GM12878 (cell line): ENCODE measurements around the gene CCDC138. TPM values are rescaled to one million over a fixed set of nuclear protein-coding genes. Genes with fewer than 3 reads are reported as not detected.

Experiments
- ATAC-seq: fragments of 200-7000 bp; cut with Tn5 transposase; 3 replicates; pipeline ENCODE4 v1.9.1; 2020; ENCODE audit warnings: mild to moderate bottlenecking, moderate library complexity
- BruUV-seq: library from RNA; stranded (reverse); fragments of 400-500 nt; replicated peaks from 2 replicates; lab custom pipeline; 2021; lab: Mats Ljungman, UMichigan
- CTCF ChIA-PET: fragments of 300-600 bp; sonication (Branson Sonifier 250); formaldehyde crosslinking; extraction: SDS; loops from one replicate; lab custom pipeline; 2021; ENCODE audit warnings: inconsistent platforms; lab: Yijun Ruan, JAX
- POLR2A ChIA-PET: fragments of 350-600 bp; formaldehyde crosslinking; extraction: SDS; loops from one replicate; lab custom pipeline; 2021; ENCODE audit warnings: inconsistent platforms; lab: Charles Lee
- RAD21 ChIA-PET: fragments of 300-600 bp; sonication (Branson Sonifier 250); formaldehyde crosslinking; loops from one replicate; lab custom pipeline; 2023; ENCODE audit warnings: antibody characterized with exemption; ENCODE audit not compliant: unreplicated experiment; lab: Charles Lee
- SMC1A ChIA-PET: fragments of 300-600 bp; sonication (Branson Sonifier 250); formaldehyde crosslinking; loops from one replicate; lab custom pipeline; 2023; ENCODE audit not compliant: unreplicated experiment, uncharacterized antibody; lab: Charles Lee
- DNase-seq: peaks from one replicate; pipeline ENCODE4 v3.0.0-alpha.2; 2011; ENCODE audit warnings: low read depth, low spot score
- FAIRE-seq: peaks from 3 replicates; lab custom pipeline; 2011; peaks lifted over from hg19 to GRCh38; lab: Jason Lieb, UNC
- H2AFZ ChIP-seq: 2 replicates; pipeline ENCODE4 v1.6.0; 2011; ENCODE audit warnings: low read depth, low read length, control low read depth; ENCODE audit not compliant: control insufficient read depth
- H3K27ac ChIP-seq: 2 replicates; pipeline ENCODE4 v1.5.1; 2011; ENCODE audit warnings: control low read depth; ENCODE audit not compliant: control insufficient read depth, insufficient read depth
- H3K27me3 ChIP-seq, 2 experiments: replicated peaks in 1 of 2; 2 replicates each; pipeline versions ENCODE4 v1.6.0 to v1.6.1; 2011; ENCODE audit warnings: low read length in 1 of 2; ENCODE audit not compliant: control insufficient read depth in 2 of 2, insufficient read depth in 2 of 2
- H3K36me3 ChIP-seq, 2 experiments: 2 replicates each; pipeline ENCODE4 v1.5.1; 2011; ENCODE audit warnings: low read length in 1 of 2; ENCODE audit not compliant: control insufficient read depth in 2 of 2, insufficient read depth in 2 of 2
- H3K4me1 ChIP-seq: 2 replicates; pipeline ENCODE4 v1.6.1; 2011; ENCODE audit warnings: mild to moderate bottlenecking, low read length, moderate library complexity, mixed read lengths; ENCODE audit not compliant: control insufficient read depth, insufficient read depth
- H3K4me2 ChIP-seq: 2 replicates; pipeline ENCODE4 v1.6.0; 2011; ENCODE audit warnings: control low read depth; ENCODE audit not compliant: control insufficient read depth, insufficient read depth
- H3K4me3 ChIP-seq: fragments of 200-600 bp; sonication (generic); 2 replicates; pipeline ENCODE4 v1.5.1; 2016
- H3K79me2 ChIP-seq: 2 replicates; pipeline ENCODE4 v1.6.0; 2011; ENCODE audit warnings: low read length; ENCODE audit not compliant: control insufficient read depth, insufficient read depth
- H3K9ac ChIP-seq: 2 replicates; pipeline ENCODE4 v1.8.0; 2011; ENCODE audit warnings: low read length, control low read depth, mixed read lengths; ENCODE audit not compliant: control insufficient read depth, insufficient read depth
- H3K9me3 ChIP-seq: replicated peaks from 3 replicates; pipeline ENCODE4 v1.5.1; 2011; ENCODE audit warnings: mild to moderate bottlenecking, low read length; ENCODE audit not compliant: control insufficient read depth, insufficient read depth
- H4K20me1 ChIP-seq: 2 replicates; pipeline ENCODE4 v1.6.0; 2011; ENCODE audit not compliant: control insufficient read depth, insufficient read depth
- BMI1 ChIP-seq: fragments of 450-650 bp; IDR thresholded peaks from 2 replicates; pipeline ENCODE4 v1.6.1; 2016; ENCODE audit warnings: mild to moderate bottlenecking, moderate library complexity, borderline replicate concordance
- CHD2 ChIP-seq: IDR thresholded peaks from 2 replicates; pipeline ENCODE4 v1.6.1; 2011; ENCODE audit warnings: low read depth, low read length, improper control_type of control experiment, borderline replicate concordance
- CREM ChIP-seq: IDR thresholded peaks from 2 replicates; pipeline ENCODE4 v1.6.1; 2014; ENCODE audit warnings: antibody characterized with exemption, low read depth
- E2F4 ChIP-seq: IDR thresholded peaks from 2 replicates; pipeline ENCODE4 v1.6.1; 2012; ENCODE audit warnings: low read depth, low read length, improper control_type of control experiment
- EP300 ChIP-seq, 2 experiments: fragments of 150-350 bp in 1 of 2; IDR thresholded peaks; 2 replicates each; pipeline ENCODE4 v1.6.1; 2011 to 2012; ENCODE audit warnings: low read depth in 2 of 2, low read length in 2 of 2, borderline replicate concordance in 1 of 2, improper control_type of control experiment in 1 of 2, inconsistent platforms in 1 of 2; ENCODE audit not compliant: control insufficient read depth in 1 of 2
- IKZF1 ChIP-seq: fragments of 450-650 bp; conservative IDR thresholded peaks from 2 replicates; pipeline ENCODE4 v1.6.1; 2017; ENCODE audit warnings: antibody characterized with exemption, mild to moderate bottlenecking
- KDM1A ChIP-seq: fragments of 200-600 bp; sonication (generic); IDR thresholded peaks from 2 replicates; pipeline ENCODE4 v1.6.1; 2016; ENCODE audit warnings: borderline replicate concordance
- NKRF ChIP-seq: fragments of 450-650 bp; conservative IDR thresholded peaks from 2 replicates; pipeline ENCODE4 v1.6.1; 2017; ENCODE audit warnings: mild to moderate bottlenecking, moderate library complexity
- RELA ChIP-seq: fragments of 450-650 bp; IDR thresholded peaks from 2 replicates; pipeline ENCODE4 v1.8.0; 2014; ENCODE audit warnings: borderline replicate concordance; ENCODE audit not compliant: partially characterized antibody
- SIX5 ChIP-seq: IDR thresholded peaks from 2 replicates; pipeline ENCODE4 v1.6.1; 2011; ENCODE audit warnings: mild to moderate bottlenecking, low read depth, low read length, moderate library complexity; ENCODE audit not compliant: severe bottlenecking
- SPI1 ChIP-seq: IDR thresholded peaks from 2 replicates; pipeline ENCODE4 v1.6.1; 2011; ENCODE audit warnings: low read depth, mild to moderate bottlenecking, low read length, moderate library complexity, borderline replicate concordance; ENCODE audit not compliant: insufficient read depth
- SREBF2 ChIP-seq: IDR thresholded peaks from 2 replicates; pipeline ENCODE4 v1.6.1; 2012; ENCODE audit warnings: mild to moderate bottlenecking, low read length
- STAT1 ChIP-seq: fragments of 450-650 bp; conservative IDR thresholded peaks from 2 replicates; pipeline ENCODE4 v1.6.1; 2014; ENCODE audit warnings: antibody characterized with exemption, mild to moderate bottlenecking
- TBL1XR1 ChIP-seq: IDR thresholded peaks from 2 replicates; pipeline ENCODE4 v1.6.1; 2012; ENCODE audit warnings: low read depth, low read length, improper control_type of control experiment
- USF1 ChIP-seq: IDR thresholded peaks from 2 replicates; pipeline ENCODE4 v1.6.1; 2011; ENCODE audit warnings: borderline replicate concordance, low read depth, mild to moderate bottlenecking, moderate library complexity, mixed read lengths, low read length; ENCODE audit not compliant: insufficient read depth; ENCODE audit errors: extremely low read length
- WRNIP1 ChIP-seq: IDR thresholded peaks from 2 replicates; pipeline ENCODE4 v1.6.1; 2011; ENCODE audit warnings: low read depth, low read length, improper control_type of control experiment, borderline replicate concordance
- WGBS: methylation state at CpG from one replicate; pipeline ENCODE4 v1.1.6; 2016; ENCODE audit warnings: low lambda C conversion rate; ENCODE audit not compliant: insufficient replicate concordance, insufficient coverage; ENCODE audit errors: missing lambda C conversion rate; 5-methylcytosine and 5-hydroxymethylcytosine counted together
- in situ Hi-C: fragments of 300-500 bp; cut with MboI; formaldehyde crosslinking; loops from 9 replicates; pipeline ENCODE4 v1.14.3; 2018; ENCODE audit warnings: mixed read lengths
- intact Hi-C: fragments of 100-400 bp; cut with micrococcal nuclease; formaldehyde crosslinking; loops from one replicate; pipeline ENCODE4 v1.14.2; 2022; ENCODE audit not compliant: unreplicated experiment
- polyA plus RNA-seq, 11 experiments: library from polyadenylated mRNA; depleted of rRNA in 4 of 11; unstranded in 6 of 11; stranded (reverse) in 5 of 11; fragments of >200 nt; fragmentation: Nextera tagmentation in 4 of 11; fragmentation: Illumina TruSeq in 1 of 11; extraction: Ambion mirVana in 4 of 11; extraction: Trizol in 1 of 11; gene quantifications; 1 replicate in 1 of 11; 2 replicates in 10 of 11; pipeline versions ENCODE4 v1.2.1 to v1.2.3, GENCODE V29; 2011 to 2016; ENCODE audit warnings: inconsistent platforms in 2 of 11, missing spikeins in 2 of 11, low read depth in 1 of 11
- total RNA-seq, 4 experiments: library from RNA; depleted of rRNA in 3 of 4; stranded (reverse); fragments of >200 nt in 3 of 4; fragmentation: Illumina TruSeq in 1 of 4; extraction: Trizol in 1 of 4; gene quantifications; 2 replicates each; pipeline versions ENCODE4 v1.2.1 to v1.2.3, GENCODE V29; 2013 to 2021

Gene CCDC138
- total and polyA plus RNA-seq, 10 of the 15 experiments (the other 5 are each of a cell fraction or from before 2014, with no cell fraction given): 7.9 to 19.4 (median 13.0) TPM

GRCh38 chr2:108910541-108911396 is 124.2 kb downstream of the CCDC138 start:
- SMC1A ChIA-PET: no interaction called here
- in situ Hi-C loops (no loop called here), intact Hi-C loops (no loop called here)
- no peak for DNase-seq
- no TSS peak for BruUV-seq
- no peak overlapping the region for H2AFZ ChIP-seq
- POLR2A ChIA-PET: no interaction called here
- no peaks in the 10 kb centered on the region for H3K36me3 ChIP-seq
- no peaks in the 10 kb centered on the region for H3K4me1 ChIP-seq
- TF ChIP-seq SIX5 (no peak), SREBF2 (no peak), RELA (no peak), SPI1 (no peak), CREM (no peak), KDM1A (no peak), EP300 (IDR thresholded peaks at IDR 0.05; ENCODE audit: borderline replicate concordance in 1 of 2, control insufficient read depth in 1 of 2, low read depth in 2 of 2, low read length in 2 of 2) (no peak), STAT1 (no peak), CHD2 (no peak), IKZF1 (no peak), NKRF (no peak), TBL1XR1 (no peak), E2F4 (no peak), USF1 (no peak), BMI1 (no peak), WRNIP1 (no peak)
- TF ChIP-seq, all 136 proteins: peak for 0
- Histone ChIP-seq H3K4me2 (no peak overlapping the region), H3K27me3 (no peaks in the 10 kb centered on the region; a peak in 2 of 4 replicates), H3K4me3 (no peak overlapping the region), H3K79me2 (no peaks in the 10 kb centered on the region), H3K27ac (no peak overlapping the region), H3K9me3 (no peaks in the 10 kb centered on the region), H3K9ac (no peak overlapping the region), H4K20me1 (no peaks in the 10 kb centered on the region)
- ChIA-PET RAD21 (no interaction called here), CTCF (no interaction called here)
- no peak for ATAC-seq
- no peak for FAIRE-seq
- 43% methylated on average over 18 of the region's 20 CpGs for WGBS
